Muscle layer of colon (tissue), 2 donors: ENCODE measurements around the gene PCDHGB2.
"Not testable (repeated sequence)": the region's sequence is repeated elsewhere in the genome, so short reads cannot be mapped to it uniquely, and the experiment has no call there.

Source experiments
- H3K27ac ChIP-seq: one replicate; pipeline ENCODE4 v1.7.0; 2013; ENCODE audit warnings: low read depth, mild to moderate bottlenecking, low read length, moderate library complexity
- H3K27me3 ChIP-seq, 2 donors: one replicate each; pipeline ENCODE4 v1.7.0; 2013; ENCODE audit warnings: low read length in 2 of 2, mild to moderate bottlenecking in 2 of 2; ENCODE audit not compliant: insufficient read depth in 2 of 2, control insufficient read depth in 1 of 2
- H3K36me3 ChIP-seq: one replicate; pipeline ENCODE4 v1.7.0; 2013; ENCODE audit warnings: mild to moderate bottlenecking, low read length; ENCODE audit not compliant: insufficient read depth
- H3K4me1 ChIP-seq: one replicate; pipeline ENCODE4 v1.7.0; 2013; ENCODE audit warnings: mild to moderate bottlenecking, low read length; ENCODE audit not compliant: insufficient read depth
- H3K4me3 ChIP-seq, 2 donors: one replicate each; pipeline ENCODE4 v1.7.0; 2013; ENCODE audit warnings: low read length in 2 of 2, low read depth in 1 of 2, mild to moderate bottlenecking in 1 of 2, moderate library complexity in 1 of 2
- H3K9ac ChIP-seq: one replicate; pipeline ENCODE4 v1.7.0; 2013; ENCODE audit warnings: low read length
- H3K9me3 ChIP-seq: one replicate; pipeline ENCODE4 v1.7.0; 2013; ENCODE audit warnings: mild to moderate bottlenecking, low read length
- donor health status: abdominal sarcoma.
- donor health status: Adenocarcinoma of cecum.

The PCDHGB2 gene

DNA sequence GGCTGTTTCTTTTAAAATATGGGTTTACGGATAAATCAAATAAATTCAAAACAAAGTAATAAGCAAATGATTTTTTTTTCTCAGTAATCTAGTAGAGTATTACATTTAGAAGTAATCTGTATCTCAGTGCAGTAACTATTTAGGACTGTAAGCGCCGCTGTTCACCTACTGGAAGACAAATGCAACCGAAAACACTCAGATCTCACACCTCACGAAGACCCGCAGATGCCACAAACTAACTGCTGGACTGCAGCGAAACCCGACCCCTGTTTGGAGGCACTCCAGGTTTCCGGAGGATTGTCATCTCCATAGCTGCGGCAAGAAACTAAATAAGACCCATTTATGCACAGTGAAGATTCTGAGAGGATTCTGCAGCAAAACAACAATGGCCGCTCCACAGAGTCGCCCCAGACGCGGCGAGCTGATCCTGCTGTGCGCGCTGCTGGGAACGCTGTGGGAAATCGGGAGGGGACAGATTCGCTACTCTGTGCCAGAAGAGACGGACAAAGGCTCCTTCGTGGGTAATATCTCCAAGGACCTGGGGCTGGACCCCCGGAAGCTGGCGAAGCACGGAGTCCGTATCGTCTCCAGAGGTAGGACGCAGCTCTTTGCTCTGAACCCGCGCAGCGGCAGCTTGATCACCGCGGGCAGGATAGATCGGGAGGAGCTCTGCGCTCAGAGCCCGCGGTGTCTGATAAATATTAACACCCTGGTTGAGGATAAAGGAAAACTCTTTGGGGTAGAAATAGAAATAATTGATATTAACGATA is 32.8 kb downstream of the PCDHGB2 start, which contains the start of gene PCDHGA8:
TSS of gene PCDHGA8 (plus strand) at position 205 of the 770 bp plus-strand sequence. CDS start at position 386, 181 bp downstream.
- H3K9ac ChIP-seq, result no peak within 1 kb of the TSS
- H3K27ac ChIP-seq, result no peak within 1 kb of the TSS
- no peaks in the 10 kb centered on the region for H3K4me1 ChIP-seq
- H3K27me3 ChIP-seq, result no peaks in the 10 kb centered on the region
- H3K36me3 ChIP-seq, result no peaks in the 10 kb centered on the region
- peak within 1 kb of the TSS; percentile 4 to 10 for H3K4me3 ChIP-seq
- peaks cover 70% of the 10 kb centered on the region for H3K9me3 ChIP-seq

DNA sequence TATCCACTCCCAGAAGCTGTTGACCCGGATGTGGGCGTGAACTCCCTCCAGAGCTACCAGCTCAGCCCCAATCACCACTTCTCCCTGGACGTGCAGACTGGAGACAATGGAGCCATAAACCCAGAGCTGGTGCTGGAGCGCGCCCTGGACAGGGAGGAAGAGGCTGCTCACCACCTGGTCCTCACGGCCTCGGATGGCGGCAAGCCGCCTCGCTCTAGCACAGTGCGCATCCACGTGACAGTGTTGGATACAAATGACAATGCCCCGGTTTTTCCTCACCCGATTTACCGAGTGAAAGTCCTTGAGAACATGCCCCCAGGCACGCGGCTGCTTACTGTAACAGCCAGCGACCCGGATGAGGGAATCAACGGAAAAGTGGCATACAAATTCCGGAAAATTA is 33.5 kb downstream of the PCDHGB2 start:
- Histone ChIP-seq H3K9me3 (peaks cover 69% of the 10 kb centered on the region), H3K9ac (no peak overlapping the region), H3K27ac (no peak overlapping the region), H3K4me1 (no peaks in the 10 kb centered on the region), H3K36me3 (no peaks in the 10 kb centered on the region), H3K4me3 (no peak overlapping the region), H3K27me3 (no peaks in the 10 kb centered on the region)

DNA sequence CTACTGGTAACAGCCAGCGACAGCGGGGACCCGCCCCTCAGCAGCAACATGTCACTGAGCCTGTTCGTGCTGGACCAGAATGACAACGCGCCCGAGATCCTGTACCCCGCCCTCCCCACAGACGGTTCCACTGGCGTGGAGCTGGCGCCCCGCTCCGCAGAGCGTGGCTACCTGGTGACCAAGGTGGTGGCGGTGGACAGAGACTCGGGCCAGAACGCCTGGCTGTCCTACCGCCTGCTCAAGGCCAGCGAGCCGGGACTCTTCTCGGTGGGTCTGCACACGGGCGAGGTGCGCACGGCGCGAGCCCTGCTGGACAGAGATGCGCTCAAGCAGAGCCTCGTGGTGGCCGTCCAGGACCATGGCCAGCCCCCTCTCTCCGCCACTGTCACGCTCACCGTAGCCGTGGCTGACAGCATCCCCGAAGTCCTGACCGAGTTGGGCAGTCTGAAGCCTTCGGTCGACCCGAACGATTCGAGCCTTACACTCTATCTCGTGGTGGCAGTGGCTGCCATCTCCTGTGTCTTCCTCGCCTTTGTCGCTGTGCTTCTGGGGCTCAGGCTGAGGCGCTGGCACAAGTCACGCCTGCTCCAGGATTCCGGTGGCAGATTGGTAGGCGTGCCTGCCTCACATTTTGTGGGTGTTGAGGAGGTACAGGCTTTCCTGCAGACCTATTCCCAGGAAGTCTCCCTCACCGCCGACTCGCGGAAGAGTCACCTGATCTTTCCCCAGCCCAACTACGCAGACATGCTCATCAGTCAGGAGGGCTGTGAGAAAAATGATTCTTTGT is 34.8 kb downstream of the PCDHGB2 start:
- peaks cover 71% of the 10 kb centered on the region for H3K9me3 ChIP-seq

DNA sequence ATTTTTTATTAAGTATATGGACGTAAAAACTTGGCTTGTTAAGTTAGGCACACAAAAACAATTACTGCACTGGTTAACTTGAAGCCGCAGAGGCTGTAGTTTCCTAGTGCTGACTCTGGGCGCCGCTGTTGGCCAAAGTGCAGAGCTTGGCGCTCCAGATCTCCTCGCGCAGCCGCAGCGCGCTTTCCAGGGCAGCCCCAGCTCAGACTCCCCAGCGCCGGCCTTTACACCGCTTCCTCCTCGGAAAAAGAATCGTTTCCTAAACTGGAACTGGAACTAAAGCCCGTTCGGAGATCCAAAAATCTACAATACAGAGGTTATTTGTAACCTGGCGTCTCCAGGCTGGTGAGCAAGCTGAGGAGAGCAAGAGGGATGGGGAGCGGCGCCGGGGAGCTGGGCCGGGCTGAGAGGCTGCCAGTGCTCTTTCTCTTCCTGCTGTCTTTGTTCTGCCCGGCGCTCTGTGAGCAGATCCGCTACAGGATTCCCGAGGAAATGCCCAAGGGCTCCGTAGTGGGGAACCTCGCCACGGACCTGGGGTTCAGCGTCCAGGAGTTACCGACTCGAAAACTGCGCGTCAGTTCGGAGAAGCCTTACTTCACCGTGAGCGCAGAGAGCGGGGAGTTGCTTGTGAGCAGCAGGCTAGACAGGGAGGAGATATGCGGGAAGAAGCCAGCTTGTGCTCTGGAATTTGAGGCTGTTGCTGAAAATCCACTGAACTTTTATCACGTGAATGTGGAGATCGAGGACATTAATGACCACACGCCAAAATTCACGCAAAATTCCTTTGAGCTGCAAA is 38.2 kb downstream of the PCDHGB2 start, which contains the start of gene PCDHGB5:
TSS of gene PCDHGB5 (plus strand) at position 192 of the 796 bp plus-strand sequence. CDS start at position 373, 181 bp downstream.
- not testable (repeated sequence) for H3K27ac ChIP-seq
- H3K4me3 ChIP-seq, result peak within 1 kb of the TSS; percentile 20 to 22

More for the DNA sequence above, 34.8 kb downstream of the PCDHGB2 start:
- H3K27me3 ChIP-seq, H3K36me3 ChIP-seq, H3K4me3 ChIP-seq, H3K27ac ChIP-seq, H3K4me1 ChIP-seq, H3K9ac ChIP-seq: not testable (repeated sequence)

DNA sequence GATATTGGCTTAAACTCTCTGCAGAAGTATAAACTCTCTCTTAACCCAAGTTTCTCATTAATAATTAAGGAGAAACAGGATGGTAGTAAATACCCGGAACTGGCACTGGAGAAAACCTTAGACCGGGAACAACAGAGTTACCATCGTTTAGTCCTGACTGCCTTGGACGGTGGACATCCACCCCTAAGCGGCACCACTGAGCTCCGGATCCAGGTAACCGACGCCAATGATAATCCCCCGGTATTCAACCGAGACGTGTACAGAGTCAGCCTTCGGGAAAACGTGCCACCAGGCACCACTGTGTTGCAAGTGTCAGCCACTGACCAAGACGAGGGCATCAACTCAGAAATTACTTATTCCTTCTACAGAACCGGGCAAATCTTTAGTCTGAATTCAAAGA is 38.8 kb downstream of the PCDHGB2 start:
- Histone ChIP-seq H3K4me3 (peak overlapping the region in 1 of 2 donors; percentile 22), H3K36me3 (no peaks in the 10 kb centered on the region), H3K4me1 (no peaks in the 10 kb centered on the region), H3K27ac (no peak overlapping the region), H3K27me3 (no peaks in the 10 kb centered on the region), H3K9me3 (peaks cover 71% of the 10 kb centered on the region), H3K9ac (no peak overlapping the region)

More for the DNA sequence above, 38.2 kb downstream of the PCDHGB2 start, which contains the start of gene PCDHGB5:
- not testable (repeated sequence) for H3K4me1 ChIP-seq, H3K36me3 ChIP-seq, H3K27me3 ChIP-seq, H3K9ac ChIP-seq
- peaks cover 71% of the 10 kb centered on the region for H3K9me3 ChIP-seq

DNA sequence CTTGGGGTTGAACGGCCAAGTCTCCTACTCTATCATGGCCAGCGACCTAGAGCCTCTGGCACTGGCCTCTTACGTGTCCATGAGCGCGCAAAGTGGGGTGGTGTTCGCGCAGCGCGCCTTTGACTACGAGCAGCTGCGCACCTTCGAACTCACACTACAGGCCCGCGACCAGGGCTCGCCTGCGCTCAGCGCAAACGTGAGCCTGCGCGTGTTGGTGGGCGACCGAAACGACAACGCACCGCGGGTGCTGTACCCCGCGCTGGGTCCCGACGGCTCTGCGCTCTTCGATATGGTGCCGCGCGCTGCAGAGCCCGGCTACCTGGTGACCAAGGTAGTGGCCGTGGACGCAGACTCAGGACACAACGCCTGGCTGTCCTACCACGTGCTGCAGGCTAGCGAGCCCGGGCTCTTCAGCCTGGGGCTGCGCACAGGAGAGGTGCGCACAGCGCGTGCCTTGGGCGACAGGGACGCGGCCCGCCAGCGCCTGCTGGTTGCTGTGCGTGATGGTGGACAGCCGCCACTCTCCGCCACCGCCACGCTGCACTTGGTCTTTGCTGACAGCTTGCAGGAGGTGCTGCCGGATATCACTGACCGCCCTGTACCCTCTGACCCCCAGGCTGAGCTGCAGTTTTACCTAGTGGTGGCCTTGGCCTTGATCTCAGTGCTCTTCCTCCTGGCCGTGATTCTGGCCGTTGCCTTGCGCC is 39.9 kb downstream of the PCDHGB2 start:
- no peaks in the 10 kb centered on the region for H3K4me1 ChIP-seq
- H3K4me3 ChIP-seq, result peak overlapping the region; percentile 11 to 22
- no peak overlapping the region for H3K9ac ChIP-seq
- H3K27ac ChIP-seq, result no peak overlapping the region
- H3K27me3 ChIP-seq, result no peaks in the 10 kb centered on the region
- H3K36me3 ChIP-seq, result no peaks in the 10 kb centered on the region
- peaks cover 70% of the 10 kb centered on the region for H3K9me3 ChIP-seq

DNA sequence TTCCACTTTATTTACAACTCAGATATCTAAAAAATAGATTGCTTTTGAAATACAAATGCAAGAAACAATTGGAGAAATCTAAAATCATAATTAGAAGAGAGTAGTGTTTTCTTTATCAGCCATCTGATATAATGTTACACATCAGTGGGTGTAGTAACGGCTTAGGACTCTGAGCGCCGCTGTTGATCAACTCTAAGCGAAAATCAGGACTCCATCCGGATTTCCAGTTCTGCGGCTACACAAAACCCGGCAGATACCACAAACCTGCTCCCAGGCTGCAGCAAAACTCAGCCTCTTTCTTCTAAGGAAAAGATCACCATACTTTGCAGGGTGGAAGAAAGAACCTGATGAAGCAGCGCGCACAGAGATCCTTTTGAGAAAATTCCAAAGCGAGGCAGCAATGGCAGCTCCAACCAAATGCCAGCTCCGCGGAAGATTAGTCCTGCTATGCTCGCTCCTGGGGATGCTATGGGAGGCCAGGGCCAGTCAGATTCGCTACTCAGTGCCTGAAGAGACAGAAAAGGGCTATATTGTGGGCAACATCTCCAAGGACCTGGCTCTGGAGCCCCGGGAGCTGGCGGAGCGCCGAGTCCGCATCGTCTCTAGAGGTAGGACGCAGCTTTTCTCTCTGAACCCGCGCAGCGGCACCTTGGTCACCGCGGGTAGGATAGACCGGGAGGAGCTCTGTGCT is 42.9 kb downstream of the PCDHGB2 start, which contains the start of gene PCDHGA9:
TSS of gene PCDHGA9 (plus strand) at position 226 of the 691 bp plus-strand sequence. CDS start at position 401, 175 bp downstream.
- Histone ChIP-seq H3K9ac (no peak within 1 kb of the TSS), H3K9me3 (peaks cover 73% of the 10 kb centered on the region), H3K27ac (no peak within 1 kb of the TSS), H3K36me3 (no peaks in the 10 kb centered on the region), H3K4me1 (no peaks in the 10 kb centered on the region), H3K4me3 (peak within 1 kb of the TSS in 1 of 2 donors; percentile 36), H3K27me3 (no peaks in the 10 kb centered on the region)

DNA sequence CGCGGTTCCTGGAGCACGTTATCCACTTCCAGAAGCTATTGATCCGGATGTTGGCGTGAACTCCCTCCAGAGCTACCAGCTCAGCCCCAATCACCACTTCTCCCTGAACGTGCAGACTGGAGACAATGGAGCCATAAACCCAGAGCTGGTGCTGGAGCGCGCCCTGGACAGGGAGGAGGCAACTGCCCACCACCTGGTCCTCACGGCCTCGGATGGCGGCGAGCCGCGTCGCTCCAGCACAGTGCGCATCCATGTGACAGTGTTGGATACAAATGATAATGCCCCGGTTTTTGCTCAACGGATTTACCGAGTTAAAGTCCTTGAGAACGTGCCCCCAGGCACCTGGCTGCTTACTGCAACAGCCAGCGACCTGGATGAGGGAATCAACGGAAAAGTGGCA is 43.6 kb downstream of the PCDHGB2 start:
- Histone ChIP-seq H3K9me3 (peaks cover 80% of the 10 kb centered on the region), H3K4me3 (peak overlapping the region in 1 of 2 donors; percentile 36), H3K27ac (no peak overlapping the region), H3K4me1 (no peaks in the 10 kb centered on the region), H3K27me3 (no peaks in the 10 kb centered on the region), H3K36me3 (no peaks in the 10 kb centered on the region), H3K9ac (no peak overlapping the region)

DNA sequence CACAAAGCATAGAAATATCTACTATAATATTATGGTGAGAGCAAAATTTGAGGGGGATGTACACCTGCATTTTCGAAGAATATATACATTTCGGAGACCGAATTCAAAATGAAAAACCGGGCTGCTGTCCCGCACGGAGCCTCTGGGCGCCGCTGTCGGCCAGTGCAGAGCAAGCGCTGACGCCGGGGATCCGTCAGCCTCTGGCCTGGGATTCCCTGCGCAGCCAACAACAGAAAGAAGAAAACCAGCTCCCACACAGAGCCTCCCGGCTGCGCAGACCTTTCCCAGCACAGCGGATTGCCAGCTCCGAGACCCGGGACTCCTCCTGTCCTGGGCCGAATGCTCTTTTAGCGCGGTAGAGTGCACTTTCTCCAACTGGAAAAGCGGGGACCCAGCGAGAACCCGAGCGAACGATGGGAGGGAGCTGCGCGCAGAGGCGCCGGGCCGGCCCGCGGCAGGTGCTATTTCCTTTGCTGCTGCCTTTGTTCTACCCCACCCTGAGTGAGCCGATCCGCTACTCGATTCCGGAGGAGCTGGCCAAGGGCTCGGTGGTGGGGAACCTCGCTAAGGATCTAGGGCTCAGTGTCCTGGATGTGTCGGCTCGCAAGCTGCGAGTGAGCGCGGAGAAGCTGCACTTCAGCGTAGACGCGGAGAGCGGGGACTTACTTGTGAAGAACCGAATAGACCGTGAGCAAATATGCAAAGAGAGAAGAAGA is 48.2 kb downstream of the PCDHGB2 start, which contains the start of gene PCDHGB6:
TSS of gene PCDHGB6 (plus strand) at position 232 of the 716 bp plus-strand sequence. CDS start at position 414, 182 bp downstream.
- not testable (repeated sequence) for H3K27ac ChIP-seq, H3K36me3 ChIP-seq, H3K4me1 ChIP-seq, H3K27me3 ChIP-seq, H3K9ac ChIP-seq
- H3K4me3 ChIP-seq, result peak within 1 kb of the TSS in 1 of 2 donors; percentile 49
- peaks cover 86% of the 10 kb centered on the region for H3K9me3 ChIP-seq
